Panc1 (cell line): ENCODE measurements around the gene LTB4R. TPM values are rescaled to one million over a fixed set of nuclear protein-coding genes. Genes with fewer than 3 reads are reported as not detected.

Source experiments
- ATAC-seq: fragments of 200-7000 bp; cut with Tn5 transposase; 2 replicates; pipeline ENCODE4 v1.9.1; 2020; ENCODE audit warnings: mild to moderate bottlenecking, moderate library complexity
- BruUV-seq: library from RNA; stranded (reverse); fragments of 400-500 nt; replicated peaks from 2 replicates; lab custom pipeline; 2021; lab: Mats Ljungman, UMichigan
- CTCF ChIA-PET: fragments of 300-600 bp; sonication (Branson Sonifier 250); formaldehyde crosslinking; loops from one replicate; lab custom pipeline; 2022; ENCODE audit warnings: antibody characterized with exemption; lab: Charles Lee
- POLR2A ChIA-PET: fragments of 300-600 bp; sonication (Branson Sonifier 250); formaldehyde crosslinking; loops from one replicate; lab custom pipeline; 2022; ENCODE audit warnings: antibody characterized with exemption; lab: Charles Lee
- DNase-seq: peaks from one replicate; pipeline ENCODE4 v3.0.0-alpha.2; 2010; ENCODE audit warnings: low read depth, low spot score
- H3K27ac ChIP-seq: 2 replicates; pipeline ENCODE4 v1.5.1; 2011; ENCODE audit warnings: mild to moderate bottlenecking, low read length, inconsistent platforms
- H3K27me3 ChIP-seq: fragments of 200-500 bp; sonication (Bioruptor generic); 2 replicates; pipeline ENCODE4 v1.6.0; 2014; ENCODE audit warnings: low read length, inconsistent platforms; ENCODE audit not compliant: control insufficient read depth, insufficient read depth
- H3K36me3 ChIP-seq: fragments of 200-500 bp; sonication (Bioruptor generic); 2 replicates; pipeline ENCODE4 v1.5.1; 2014; ENCODE audit warnings: inconsistent platforms, mild to moderate bottlenecking, low read length, moderate library complexity; ENCODE audit not compliant: control insufficient read depth, insufficient read depth
- H3K4me1 ChIP-seq: 2 replicates; pipeline ENCODE4 v1.5.1; 2011; ENCODE audit warnings: inconsistent platforms, mild to moderate bottlenecking, low read length, moderate library complexity; ENCODE audit not compliant: control insufficient read depth, insufficient read depth
- H3K4me3 ChIP-seq, 2 experiments: 2 replicates each; pipeline ENCODE4 v1.5.1; 2011 to 2012; ENCODE audit warnings: low read depth in 2 of 2, low read length in 2 of 2, mild to moderate bottlenecking in 2 of 2, inconsistent platforms in 1 of 2, moderate library complexity in 1 of 2
- H3K9me3 ChIP-seq: fragments of 200-500 bp; sonication (Bioruptor generic); 2 replicates; pipeline ENCODE4 v1.5.1; 2014; ENCODE audit warnings: low read depth, mild to moderate bottlenecking, inconsistent platforms, low read length, moderate library complexity; ENCODE audit not compliant: control insufficient read depth, insufficient read depth
- CTCF ChIP-seq: fragments of 450-650 bp; IDR thresholded peaks from 2 replicates; pipeline ENCODE4 v1.5.1; 2017; ENCODE audit warnings: mild to moderate bottlenecking
- POLR2AphosphoS5 ChIP-seq: IDR thresholded peaks from 2 replicates; pipeline ENCODE4 v1.6.1; 2012; ENCODE audit warnings: mild to moderate bottlenecking, low read depth, low read length, moderate library complexity
- REST ChIP-seq, 2 experiments: IDR thresholded peaks; 2 replicates each; pipeline ENCODE4 v1.6.1; 2011 to 2012; ENCODE audit warnings: low read depth in 2 of 2, control low read depth in 1 of 2, low read length in 1 of 2, mild to moderate bottlenecking in 1 of 2, moderate library complexity in 1 of 2; ENCODE audit not compliant: insufficient read depth in 1 of 2
- SIN3A ChIP-seq: IDR thresholded peaks from 2 replicates; pipeline ENCODE4 v1.6.1; 2012; ENCODE audit warnings: low read depth, mild to moderate bottlenecking, low read length, moderate library complexity, borderline replicate concordance; ENCODE audit not compliant: insufficient read depth
- TCF7L2 ChIP-seq: IDR thresholded peaks from 2 replicates; pipeline ENCODE4 v1.6.1; 2011; ENCODE audit warnings: mild to moderate bottlenecking, low read depth, low read length, inconsistent platforms
- in situ Hi-C: cut with HindIII; loops from 2 replicates; pipeline ENCODE4 v1.10.0; 2016; ENCODE audit warnings: low sequenced_read_pairs, low pct_unique_long_range_greater_than_20kb
- intact Hi-C: fragments of 100-400 bp; cut with micrococcal nuclease; formaldehyde crosslinking; loops from one replicate; pipeline ENCODE4 v1.10.0; 2022; ENCODE audit not compliant: unreplicated experiment
- total RNA-seq: library from RNA; stranded (reverse); gene quantifications from one replicate; pipeline ENCODE4 v1.2.1, GENCODE V29; 2021; ENCODE audit not compliant: unreplicated experiment

Gene LTB4R
- total RNA-seq, 1 experiment from 2014 or later = 4.8 TPM

- intact Hi-C loops = no loop called here
- no TSS peak for BruUV-seq
- ChIA-PET CTCF (no interaction called here), POLR2A (no interaction called here)
- in situ Hi-C loops = no loop called here
- ATAC-seq (no peak), DNase-seq (no peak)
- TF ChIP-seq POLR2AphosphoS5 (no peak), SIN3A (no peak), TCF7L2 (no peak), CTCF (no peak), REST (IDR thresholded peaks at IDR 0.05; ENCODE audit: insufficient read depth in 1 of 2, low read depth in 2 of 2, low read length in 1 of 2) (no peak)
- no peaks in the 10 kb centered on the region for H3K36me3 ChIP-seq
- H3K27ac ChIP-seq = no peak within 1 kb of the TSS
- no peaks in the 10 kb centered on the region for H3K4me1 ChIP-seq
- H3K27me3 ChIP-seq = no peaks in the 10 kb centered on the region
- H3K4me3 ChIP-seq = no peak within 1 kb of the TSS
- no peaks in the 10 kb centered on the region for H3K9me3 ChIP-seq
Observed at GRCh38 chr14:24262821-24263733, 48.2 kb upstream of the LTB4R start, which contains the start of gene TGM1. TSS of gene TGM1 (minus strand) at chr14:24263177. CDS start at chr14:24262352, 825 bp downstream.

- DNase-seq (no peak), ATAC-seq (no peak)
- ChIA-PET POLR2A (no interaction called here), CTCF (no interaction called here)
- TF ChIP-seq CTCF (no peak), SIN3A (no peak), REST (IDR thresholded peaks at IDR 0.05; ENCODE audit: insufficient read depth in 1 of 2, low read depth in 2 of 2, low read length in 1 of 2) (no peak), TCF7L2 (no peak), POLR2AphosphoS5 (no peak)
- Histone ChIP-seq H3K27ac (no peak overlapping the region), H3K4me3 (no peak overlapping the region), H3K9me3 (no peaks in the 10 kb centered on the region), H3K4me1 (no peaks in the 10 kb centered on the region), H3K27me3 (no peaks in the 10 kb centered on the region), H3K36me3 (no peaks in the 10 kb centered on the region)
- BruUV-seq = no TSS peak
- intact Hi-C loops (no loop called here), in situ Hi-C loops (no loop called here)
Observed at GRCh38 chr14:24263848-24264247, 47.5 kb upstream of the LTB4R start.
